ENCODE data around the gene NR2F2. TPM values are rescaled to one million over a fixed set of nuclear protein-coding genes. Genes with fewer than 3 reads are reported as not detected.
"Not testable (repeated sequence)": the region's sequence is repeated elsewhere in the genome, so short reads cannot be mapped to it uniquely, and the experiment has no call there.

NR2F2 gene
- total and polyA plus RNA-seq, 2 experiments from 2014 or later, result 0.63 to 1.2 TPM

DNA sequence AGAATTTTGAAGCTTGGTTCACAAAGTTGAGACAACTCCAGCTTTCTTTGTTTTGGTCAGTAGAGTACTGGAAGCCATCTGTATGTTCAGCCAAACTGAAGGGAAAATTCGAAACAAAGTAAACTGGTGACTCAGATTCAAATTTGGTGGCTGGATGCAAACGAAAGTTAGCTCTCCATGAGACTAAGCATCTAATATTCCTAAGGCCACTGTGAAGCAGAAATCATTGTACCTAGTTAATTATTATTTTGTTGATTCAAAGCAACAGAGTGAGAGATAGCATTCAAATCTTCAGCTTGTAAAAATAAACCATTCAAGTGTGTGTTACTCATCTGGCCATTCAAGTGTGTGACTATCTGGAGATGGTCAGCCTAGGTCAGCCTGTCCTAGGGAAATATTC lies 42.1 kb downstream of the NR2F2 start:
- H3K4me1 ChIP-seq (ENCODE audit: low read depth), result no peaks in the 10 kb centered on the region
- TF ChIP-seq, protein P1, sequence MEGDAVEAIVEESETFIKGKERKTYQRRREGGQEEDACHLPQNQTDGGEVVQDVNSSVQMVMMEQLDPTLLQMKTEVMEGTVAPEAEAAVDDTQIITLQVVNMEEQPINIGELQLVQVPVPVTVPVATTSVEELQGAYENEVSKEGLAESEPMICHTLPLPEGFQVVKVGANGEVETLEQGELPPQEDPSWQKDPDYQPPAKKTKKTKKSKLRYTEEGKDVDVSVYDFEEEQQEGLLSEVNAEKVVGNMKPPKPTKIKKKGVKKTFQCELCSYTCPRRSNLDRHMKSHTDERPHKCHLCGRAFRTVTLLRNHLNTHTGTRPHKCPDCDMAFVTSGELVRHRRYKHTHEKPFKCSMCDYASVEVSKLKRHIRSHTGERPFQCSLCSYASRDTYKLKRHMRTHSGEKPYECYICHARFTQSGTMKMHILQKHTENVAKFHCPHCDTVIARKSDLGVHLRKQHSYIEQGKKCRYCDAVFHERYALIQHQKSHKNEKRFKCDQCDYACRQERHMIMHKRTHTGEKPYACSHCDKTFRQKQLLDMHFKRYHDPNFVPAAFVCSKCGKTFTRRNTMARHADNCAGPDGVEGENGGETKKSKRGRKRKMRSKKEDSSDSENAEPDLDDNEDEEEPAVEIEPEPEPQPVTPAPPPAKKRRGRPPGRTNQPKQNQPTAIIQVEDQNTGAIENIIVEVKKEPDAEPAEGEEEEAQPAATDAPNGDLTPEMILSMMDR (IDR thresholded peaks at IDR 0.05; ENCODE audit: low read depth, low read length), result no peak
- no peaks in the 10 kb centered on the region for H3K9me3 ChIP-seq (ENCODE audit: low read depth)
- H3K4me3 ChIP-seq, result no peak overlapping the region
- H3K27me3 ChIP-seq, result peaks cover 85% of the 10 kb centered on the region
- no peaks in the 10 kb centered on the region for H3K36me3 ChIP-seq
- no peak overlapping the region for H3K27ac ChIP-seq
- no peak for DNase-seq (ENCODE audit: low read depth in 1 of 2, low spot score in 1 of 2)

DNA sequence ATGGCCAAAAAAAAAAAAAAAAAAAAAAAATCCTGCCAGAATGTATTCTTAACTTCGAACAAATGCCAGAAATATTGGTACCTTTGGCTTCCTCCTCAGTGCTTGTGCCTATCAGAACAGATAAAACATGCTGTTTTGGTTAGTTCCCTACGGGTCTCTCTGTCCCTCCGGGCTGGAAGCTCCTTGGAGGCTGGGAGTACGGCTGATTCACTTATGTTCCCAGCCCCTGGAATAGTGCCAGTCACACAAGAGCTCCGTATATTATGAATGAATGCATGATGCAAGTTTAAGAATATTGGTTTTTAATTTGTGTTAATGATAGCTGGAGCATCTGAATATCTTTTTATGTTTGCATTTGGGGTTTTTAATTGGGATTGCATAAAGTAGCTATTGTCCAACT lies 44.0 kb downstream of the NR2F2 start:
- no peak overlapping the region for H3K4me3 ChIP-seq
- DNase-seq (ENCODE audit: low read depth in 1 of 2, low spot score in 1 of 2), result peak in 1 of 2 donors; percentile 53
- H3K27me3 ChIP-seq, result peaks cover 65% of the 10 kb centered on the region
- no peaks in the 10 kb centered on the region for H3K4me1 ChIP-seq (ENCODE audit: low read depth)
- TF ChIP-seq, protein P1 (IDR thresholded peaks at IDR 0.05; ENCODE audit: low read depth, low read length), result no peak
- no peaks in the 10 kb centered on the region for H3K9me3 ChIP-seq (ENCODE audit: low read depth)
- H3K36me3 ChIP-seq, result no peaks in the 10 kb centered on the region
- H3K27ac ChIP-seq, result no peak overlapping the region

DNA sequence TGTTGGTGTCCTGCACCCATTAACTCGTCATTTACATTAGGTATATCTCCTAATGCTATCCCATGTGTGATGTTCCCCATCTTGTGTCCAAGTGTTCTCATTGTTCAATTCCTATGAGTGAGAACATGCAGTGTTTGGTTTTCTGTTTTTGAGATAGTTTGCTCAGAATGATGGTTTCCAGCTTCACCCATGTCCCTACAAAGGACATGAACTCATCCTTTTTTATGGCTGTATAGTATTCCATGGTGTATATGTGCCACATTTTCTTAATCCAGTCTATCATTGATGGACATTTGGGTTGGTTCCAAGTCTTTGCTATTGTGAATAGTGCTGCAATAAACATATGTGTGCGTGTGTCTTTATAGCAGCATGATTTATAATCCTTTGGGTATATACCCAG lies 49.1 kb downstream of the NR2F2 start:
- H3K36me3 ChIP-seq; H3K9me3 ChIP-seq (ENCODE audit: low read depth); H3K4me3 ChIP-seq; H3K27ac ChIP-seq; H3K4me1 ChIP-seq (ENCODE audit: low read depth); DNase-seq (ENCODE audit: low read depth in 1 of 2, low spot score in 1 of 2): not testable (repeated sequence)
- peaks cover 16% of the 10 kb centered on the region for H3K27me3 ChIP-seq

DNA sequence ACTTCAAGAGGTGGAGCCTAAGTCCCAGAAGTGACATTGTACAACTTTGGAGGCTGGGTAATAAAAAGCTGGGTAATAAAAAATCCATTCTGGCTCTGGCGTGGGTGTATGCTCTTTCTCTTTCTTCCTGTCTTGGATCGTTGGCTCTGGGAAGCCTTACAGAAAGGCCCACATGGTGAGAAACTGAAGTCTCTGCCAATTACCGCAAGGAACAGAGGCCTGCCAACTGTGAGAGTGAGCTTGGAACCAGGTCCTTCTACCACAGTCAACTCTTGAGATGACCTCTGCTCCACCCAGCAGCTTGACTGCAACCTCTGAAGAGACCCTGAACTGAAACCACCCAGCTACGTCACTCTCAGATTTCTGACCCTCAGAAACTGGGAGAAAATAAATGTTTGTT lies 51.0 kb downstream of the NR2F2 start:
- no peaks in the 10 kb centered on the region for H3K9me3 ChIP-seq (ENCODE audit: low read depth)

DNA sequence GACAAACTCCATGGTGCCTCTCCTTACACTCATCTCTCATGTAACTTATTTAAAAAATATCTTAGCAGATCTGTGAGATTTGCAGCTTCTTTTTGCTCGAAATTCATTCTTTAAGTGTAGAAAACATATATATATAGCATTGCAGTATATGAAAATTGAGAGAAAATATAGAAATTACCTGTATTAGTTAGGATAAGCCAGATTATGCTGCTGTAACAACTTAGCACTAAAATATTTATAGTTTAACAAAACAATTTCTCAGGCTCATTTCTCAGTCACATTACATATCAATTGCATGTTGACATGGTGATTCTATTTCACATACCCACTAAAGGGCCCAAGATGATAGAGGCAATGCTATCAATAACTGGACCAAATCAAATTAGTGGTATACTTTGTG lies 54.7 kb downstream of the NR2F2 start:
- no peak for DNase-seq (ENCODE audit: low read depth in 1 of 2, low spot score in 1 of 2)
- no peak overlapping the region for H3K4me3 ChIP-seq
- H3K4me1 ChIP-seq (ENCODE audit: low read depth), result no peaks in the 10 kb centered on the region
- H3K27ac ChIP-seq, result no peak overlapping the region
- H3K27me3 ChIP-seq, result peaks cover 15% of the 10 kb centered on the region
- TF ChIP-seq, protein P1 (IDR thresholded peaks at IDR 0.05; ENCODE audit: low read depth, low read length), result no peak
- H3K9me3 ChIP-seq (ENCODE audit: low read depth), result no peaks in the 10 kb centered on the region
- no peaks in the 10 kb centered on the region for H3K36me3 ChIP-seq

More for the DNA sequence above, 51.0 kb downstream of the NR2F2 start:
- Histone ChIP-seq H3K4me3 (no peak overlapping the region), H3K4me1 (ENCODE audit: low read depth) (no peaks in the 10 kb centered on the region), H3K27me3 (no peaks in the 10 kb centered on the region), H3K36me3 (no peaks in the 10 kb centered on the region), H3K27ac (no peak overlapping the region)
- TF ChIP-seq, protein P1 (IDR thresholded peaks at IDR 0.05; ENCODE audit: low read depth, low read length), result no peak
- no peak for DNase-seq (ENCODE audit: low read depth in 1 of 2, low spot score in 1 of 2)

DNA sequence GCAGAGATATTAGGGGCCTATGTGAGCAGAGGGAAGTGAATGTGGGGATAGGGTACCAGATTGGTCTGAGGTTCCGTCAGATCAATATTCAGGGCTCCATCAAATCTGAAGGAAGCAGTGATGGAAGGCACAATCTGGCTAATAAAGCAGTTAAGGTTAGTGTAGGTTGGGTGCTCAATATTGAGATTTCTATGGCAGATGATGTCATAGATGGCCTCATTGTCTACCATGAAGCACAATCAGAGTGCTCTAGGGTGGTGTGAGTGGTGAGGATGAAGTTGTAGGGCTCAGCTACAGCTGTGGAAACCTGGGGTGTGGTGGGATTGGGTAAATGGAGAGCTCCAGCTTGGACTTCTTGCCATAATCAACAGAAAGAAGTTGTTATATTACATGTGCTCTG lies 58.2 kb downstream of the NR2F2 start:
- DNase-seq (ENCODE audit: low read depth in 1 of 2, low spot score in 1 of 2), result no peak
- Histone ChIP-seq H3K4me3 (no peak overlapping the region), H3K4me1 (ENCODE audit: low read depth) (no peaks in the 10 kb centered on the region), H3K9me3 (ENCODE audit: low read depth) (no peaks in the 10 kb centered on the region), H3K27ac (no peak overlapping the region), H3K36me3 (no peaks in the 10 kb centered on the region), H3K27me3 (peaks cover 40% of the 10 kb centered on the region)
- TF ChIP-seq, protein P1 (IDR thresholded peaks at IDR 0.05; ENCODE audit: low read depth, low read length), result no peak
